K562 (cell line): ENCODE measurements around the gene MAP1S. TPM values are rescaled to one million over a fixed set of nuclear protein-coding genes. Genes with fewer than 3 reads are reported as not detected.

ENCODE experiments used
- ADNP ChIP-seq: fragments of 200-800 bp; sonication (Bioruptor generic); IDR thresholded peaks from 2 replicates; pipeline ENCODE4 v1.6.1; 2016; ENCODE audit warnings: missing genetic modification characterization, missing compliant biosample characterization
- ARID1B ChIP-seq: fragments of 450-650 bp; IDR thresholded peaks from 2 replicates; pipeline ENCODE4 v1.6.1; 2016; ENCODE audit warnings: antibody characterized with exemption, mild to moderate bottlenecking, inconsistent platforms
- ATF3 ChIP-seq, 2 experiments: fragments of 450-650 bp in 1 of 2; sonication (generic) in 1 of 2; formaldehyde crosslinking in 1 of 2; IDR thresholded peaks in 1 of 2; conservative IDR thresholded peaks in 1 of 2; 2 replicates each; pipeline versions ENCODE4 v1.6.1 to v1.8.1; 2016 to 2023; ENCODE audit warnings: mild to moderate bottlenecking in 2 of 2, moderate library complexity in 2 of 2, inconsistent platforms in 1 of 2, missing genetic modification reagents in 1 of 2
- BDP1 ChIP-seq: IDR thresholded peaks from 3 replicates; pipeline ENCODE4 v1.6.1; 2011; ENCODE audit not compliant: insufficient read length, insufficient read depth
- CREB1 ChIP-seq, 2 experiments: sonication (generic) in 1 of 2; formaldehyde crosslinking in 1 of 2; IDR thresholded peaks; 2 replicates each; pipeline versions ENCODE4 v1.6.1 to v1.8.0; 2012 to 2022; ENCODE audit warnings: inconsistent platforms in 1 of 2, mild to moderate bottlenecking in 1 of 2, missing genetic modification reagents in 1 of 2, moderate library complexity in 1 of 2
- FOSL1 ChIP-seq: fragments of 200-800 bp; sonication (Bioruptor generic); conservative IDR thresholded peaks from 2 replicates; pipeline ENCODE4 v1.6.1; 2016; ENCODE audit warnings: missing genetic modification characterization, missing compliant biosample characterization
- FUS ChIP-seq: fragments of 200-400 bp; formaldehyde crosslinking; optimal IDR thresholded peaks from 2 replicates; pipeline ENCODE3; 2017; ENCODE audit warnings: low read depth, low read length
- MAFK ChIP-seq: IDR thresholded peaks from 2 replicates; pipeline ENCODE4 v1.6.1; 2011; ENCODE audit warnings: low read length, improper control_type of control experiment
- MNT ChIP-seq, 2 experiments: fragments of 450-650 bp; conservative IDR thresholded peaks; 2 replicates each; pipeline ENCODE4 v1.6.1; 2017; ENCODE audit warnings: mild to moderate bottlenecking in 2 of 2, moderate library complexity in 2 of 2
- POLR3A ChIP-seq: IDR thresholded peaks from 2 replicates; pipeline ENCODE4 v1.6.1; 2011; ENCODE audit warnings: borderline replicate concordance, mild to moderate bottlenecking, moderate library complexity; ENCODE audit not compliant: insufficient read length, insufficient read depth; ENCODE audit errors: extremely low read depth
- REST ChIP-seq, 2 experiments: fragments of 450-650 bp; formaldehyde crosslinking in 1 of 2; IDR thresholded peaks; 2 replicates each; pipeline versions ENCODE4 v1.4.0 to v1.6.1; 2014 to 2020; ENCODE audit warnings: mild to moderate bottlenecking in 2 of 2, borderline replicate concordance in 1 of 2, low read depth in 1 of 2
- SAP30 ChIP-seq: fragments of 200-600 bp; sonication (generic); IDR thresholded peaks from 2 replicates; pipeline ENCODE4 v1.6.1; 2012; ENCODE audit warnings: borderline replicate concordance, low read depth, mild to moderate bottlenecking, moderate library complexity, low read length, control low read depth, inconsistent platforms; ENCODE audit not compliant: insufficient read depth, poor library complexity, severe bottlenecking
- SNAPC5 ChIP-seq: fragments of 250-450 bp; sonication (Bioruptor Pico); IDR thresholded peaks from 2 replicates; pipeline ENCODE4 v1.8.0; 2021; ENCODE audit warnings: moderate library complexity, mild to moderate bottlenecking, inconsistent platforms
- STAT5B ChIP-seq: fragments of 250-450 bp; sonication (Bioruptor Pico); IDR thresholded peaks from 2 replicates; pipeline ENCODE4 v1.8.0; 2021; ENCODE audit warnings: mild to moderate bottlenecking, inconsistent platforms
- TAL1 ChIP-seq: fragments of 450-650 bp; IDR thresholded peaks from 2 replicates; pipeline ENCODE4 v1.6.1; 2016; ENCODE audit warnings: mild to moderate bottlenecking
- YBX1 ChIP-seq: fragments of 450-650 bp; IDR thresholded peaks from 2 replicates; pipeline ENCODE4 v1.7.1; 2016; ENCODE audit warnings: mild to moderate bottlenecking
- ZNF41 ChIP-seq: fragments of 250-450 bp; sonication (Bioruptor Pico); conservative IDR thresholded peaks from 2 replicates; pipeline ENCODE4 v1.4.0; 2020; ENCODE audit warnings: mild to moderate bottlenecking
- polyA plus RNA-seq, 8 experiments: library from polyadenylated mRNA; depleted of rRNA in 4 of 8; stranded (reverse) in 5 of 8; unstranded in 3 of 8; fragments of >200 nt; fragmentation: Nextera tagmentation in 2 of 8; fragmentation: Illumina TruSeq in 1 of 8; extraction: Ambion mirVana in 2 of 8; extraction: Trizol in 1 of 8; gene quantifications; 2 replicates each; pipeline versions ENCODE4 v1.2.1 to v1.2.3, GENCODE V29; 2011 to 2014; ENCODE audit warnings: inconsistent platforms in 1 of 8, missing spikeins in 1 of 8
- total RNA-seq, 7 experiments: library from RNA; depleted of rRNA in 6 of 7; stranded (reverse); fragments of >200 nt in 6 of 7; fragmentation: Illumina TruSeq in 2 of 7; extraction: Trizol in 2 of 7; gene quantifications; 2 replicates each; pipeline versions ENCODE4 v1.2.1 to v1.2.3, GENCODE V29; 2011 to 2021; ENCODE audit warnings: low replicate concordance in 1 of 7

MAP1S gene
- total and polyA plus RNA-seq, 9 of the 15 experiments (the other 6 are each of a cell fraction or from before 2014, with no cell fraction given), result 2.0 to 81.0 (median 9.5) TPM

GRCh38 chr19:17737690-17738153, 18.4 kb downstream of the MAP1S start (continued):
- TF ChIP-seq ATF3 (IDR thresholded peaks at IDR 0.05), result peak; percentile 79
- no peak for TF ChIP-seq ATF3 (CRISPR knock-in tag; conservative IDR thresholded peaks at IDR 0.05)
- TF ChIP-seq SAP30, result no peak
- TF ChIP-seq POLR3A, result no peak
- TF ChIP-seq MAFK, result no peak
- peak; percentile 53 for TF ChIP-seq ARID1B
- no peak for TF ChIP-seq MNT (conservative IDR thresholded peaks at IDR 0.05)
- peak; percentile 76 for TF ChIP-seq FOSL1 (tag)
- no peak for TF ChIP-seq YBX1
- TF ChIP-seq ZNF41 (CRISPR knock-in tag), result no peak
- TF ChIP-seq STAT5B (CRISPR knock-in tag), result no peak
- no peak for TF ChIP-seq CREB1 (IDR thresholded peaks at IDR 0.05)
- no peak for TF ChIP-seq CREB1 (CRISPR knock-in tag; IDR thresholded peaks at IDR 0.05)
- TF ChIP-seq FUS, result no peak
- TF ChIP-seq ADNP (tag), result peak; percentile 81
- TF ChIP-seq SNAPC5 (CRISPR knock-in tag), result no peak
- peak; percentile 93 for TF ChIP-seq REST (IDR thresholded peaks at IDR 0.05; ENCODE audit: borderline replicate concordance)
- TF ChIP-seq REST (CRISPR knock-in tag; IDR thresholded peaks at IDR 0.05; ENCODE audit: low read depth), result no peak
- TF ChIP-seq BDP1, result no peak
- TF ChIP-seq TAL1, result no peak
